ENCODE results near the gene BCAP29.

Gene BCAP29

DNA sequence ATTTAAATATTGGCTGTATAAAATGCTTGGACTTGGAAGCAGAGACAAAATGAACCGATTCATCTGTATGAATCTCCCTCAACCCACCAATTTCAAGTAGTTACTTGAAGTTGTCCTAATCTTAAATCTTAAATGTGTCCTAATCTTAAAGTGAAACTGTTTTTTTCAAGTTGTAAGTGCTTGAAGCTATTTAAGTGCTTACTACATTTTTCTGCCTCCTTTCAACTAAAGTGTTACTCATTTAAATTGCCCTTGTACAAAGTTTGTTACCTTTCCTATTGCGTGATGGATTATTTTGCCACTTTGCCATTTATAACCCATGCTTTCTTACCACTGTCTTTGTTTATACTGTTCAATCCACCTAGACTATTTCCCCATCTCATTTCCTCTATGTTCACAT is 2.8 kb downstream of the BCAP29 start:
- DNase-seq, result no peak

DNA sequence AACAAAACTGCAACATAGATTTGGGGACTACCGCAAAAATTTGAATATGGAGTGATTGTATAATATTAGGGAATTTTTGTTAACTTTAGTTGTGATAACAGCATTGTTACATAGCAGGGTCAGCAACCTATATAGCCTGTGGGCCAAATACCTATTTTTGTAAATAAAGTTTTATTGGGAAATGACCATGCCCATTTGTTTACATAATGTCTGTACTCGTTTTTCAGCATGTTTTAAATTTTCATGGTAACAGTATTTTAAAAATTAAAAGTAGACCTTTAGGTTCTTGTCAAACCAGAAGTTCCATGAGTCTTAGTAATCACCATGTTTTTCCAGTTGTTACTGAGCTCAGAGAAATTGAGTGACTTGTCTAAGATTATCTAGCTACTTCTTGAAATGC is 4.7 kb downstream of the BCAP29 start:
- no peak for DNase-seq

DNA sequence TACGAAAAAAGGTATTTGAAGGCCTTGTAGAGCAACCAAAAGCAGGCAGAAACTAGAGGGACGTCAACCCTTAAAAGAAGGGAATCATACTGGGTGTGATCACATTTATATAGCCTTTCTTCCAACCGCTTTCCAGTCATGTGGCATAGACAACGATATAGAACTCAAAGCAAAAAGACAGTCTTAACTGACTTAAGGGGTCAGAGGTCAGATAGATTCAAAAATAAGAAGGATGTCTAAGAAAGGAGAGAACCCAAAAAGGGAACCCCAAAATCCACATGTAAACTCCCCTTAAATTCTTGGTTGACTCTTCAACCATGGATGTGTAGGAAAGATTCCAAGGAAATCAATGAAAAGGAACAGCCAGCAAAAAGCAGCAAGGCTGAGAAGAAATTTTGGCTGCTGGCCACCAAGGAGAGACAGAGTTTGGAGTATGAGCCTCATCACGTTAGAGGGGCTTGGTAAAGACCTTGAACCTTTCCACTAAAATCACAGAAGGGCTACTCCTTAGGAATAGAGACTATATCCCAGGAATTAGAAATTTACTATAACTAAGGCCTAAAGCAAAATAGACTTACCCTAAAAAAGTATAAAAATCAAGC is 8.6 kb downstream of the BCAP29 start:
- no peak for DNase-seq

DNA sequence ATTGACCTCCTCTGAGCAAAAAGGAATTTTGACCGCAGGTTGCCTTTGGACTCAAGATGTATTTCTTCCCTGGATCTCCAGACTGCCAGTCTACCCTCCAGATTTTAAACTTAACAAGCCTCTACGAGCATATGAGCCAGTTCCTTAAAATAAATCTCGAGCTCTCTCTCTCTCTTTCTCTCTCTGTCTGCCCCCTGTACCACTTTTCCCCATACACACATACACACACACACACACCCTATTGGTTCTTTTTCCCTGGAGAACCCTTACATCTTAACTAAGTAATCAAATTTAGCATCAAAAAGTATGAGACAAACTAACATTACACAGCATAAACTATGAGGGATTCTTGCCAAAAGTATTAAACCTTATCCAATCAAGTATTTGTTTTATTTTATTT is 11.4 kb downstream of the BCAP29 start:
- no peak for DNase-seq

- no peak for DNase-seq
Measured at GRCh38 chr7:107592361-107593024, 12.4 kb downstream of the BCAP29 start.

DNA sequence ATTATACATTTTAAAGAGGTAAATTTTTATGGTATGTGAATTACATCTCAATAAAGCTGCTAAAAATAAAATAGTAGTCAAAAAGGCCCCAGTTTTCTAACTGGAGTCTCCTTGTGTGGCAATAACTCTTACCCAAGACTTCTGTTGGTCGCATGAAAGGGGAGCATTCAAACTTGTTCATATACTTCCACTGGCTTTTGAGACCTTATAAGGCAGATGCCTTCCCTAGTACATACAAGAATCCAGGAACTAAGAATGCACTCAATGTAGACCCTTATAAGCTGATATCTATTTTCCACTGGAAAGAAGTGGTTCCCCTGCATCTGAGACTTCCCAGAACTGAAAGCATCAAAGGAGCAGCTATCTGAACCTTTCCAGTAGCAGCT is 13.0 kb downstream of the BCAP29 start:
- no peak for DNase-seq

DNA sequence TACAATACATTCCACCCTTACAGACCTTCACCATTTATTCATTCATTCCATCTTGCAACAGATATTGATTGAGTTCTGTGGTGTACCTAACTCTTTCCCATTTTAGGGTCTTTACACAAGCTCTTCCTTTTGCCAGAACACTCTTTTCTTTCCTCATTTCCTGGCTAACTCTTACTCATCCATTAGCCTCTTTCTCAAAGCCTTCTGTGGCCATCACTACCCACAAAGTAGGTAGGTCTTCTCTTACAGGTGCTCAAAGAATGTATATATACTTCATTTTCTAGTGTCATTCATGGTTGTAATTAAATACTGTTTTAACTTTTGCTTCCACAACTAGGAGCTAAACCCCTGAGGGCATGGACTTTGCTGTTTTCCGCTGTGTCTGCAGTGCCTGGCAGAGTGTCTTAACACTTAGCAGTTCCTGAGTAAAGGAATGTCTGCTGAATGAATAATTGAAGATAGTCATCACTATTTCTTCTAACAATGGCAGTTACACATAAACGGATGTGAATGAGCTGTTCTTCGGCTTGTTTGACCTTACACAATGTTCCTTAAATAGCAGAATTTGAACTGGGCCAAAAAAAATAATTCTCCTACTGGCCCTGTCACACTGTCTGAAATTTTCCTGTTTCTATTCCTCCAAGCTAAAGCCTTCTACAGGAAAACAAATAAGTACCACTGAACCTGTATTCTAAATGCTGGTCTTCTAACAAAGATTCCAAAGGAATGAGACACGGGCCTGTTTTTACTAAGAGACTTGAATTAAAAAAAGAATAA is 15.1 kb downstream of the BCAP29 start:
- no peak for DNase-seq

DNA sequence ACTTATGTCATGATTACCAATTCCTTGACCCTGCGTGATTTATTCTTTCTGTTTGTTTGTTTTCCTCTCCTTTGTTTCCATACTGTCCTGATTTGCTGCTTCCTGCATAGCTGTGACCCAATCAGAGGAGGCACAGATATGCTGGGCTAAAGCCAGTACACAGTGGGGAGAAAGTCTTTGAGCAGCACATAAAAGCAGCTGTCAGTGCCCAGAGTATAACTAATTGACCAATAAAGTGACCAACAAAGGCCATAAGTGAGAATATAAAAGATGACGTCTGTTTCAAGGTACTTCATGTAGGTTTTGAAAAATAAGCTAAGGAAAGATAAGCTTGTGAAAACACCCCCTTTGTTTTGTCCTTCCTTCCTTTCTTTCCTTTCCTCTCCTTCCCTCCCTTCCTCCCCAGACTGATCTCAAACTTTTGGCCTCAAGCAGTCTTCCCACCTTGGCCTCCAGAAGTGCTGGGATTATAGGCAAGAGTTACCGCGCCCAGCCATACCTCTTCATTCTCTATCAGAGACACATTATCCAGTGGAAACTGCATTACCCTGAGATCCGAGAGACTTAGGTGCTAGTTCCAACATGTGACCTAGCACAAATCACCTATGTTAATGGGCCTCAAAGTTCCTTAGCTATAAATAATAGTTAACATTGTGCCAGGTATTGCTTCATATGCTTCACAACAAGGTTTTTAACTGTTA is 17.0 kb downstream of the BCAP29 start:
- peak in 1 of 3 experiments; percentile 35 for DNase-seq

- no peak for DNase-seq
Measured at GRCh38 chr7:107597582-107597916, 17.5 kb downstream of the BCAP29 start.

DNA sequence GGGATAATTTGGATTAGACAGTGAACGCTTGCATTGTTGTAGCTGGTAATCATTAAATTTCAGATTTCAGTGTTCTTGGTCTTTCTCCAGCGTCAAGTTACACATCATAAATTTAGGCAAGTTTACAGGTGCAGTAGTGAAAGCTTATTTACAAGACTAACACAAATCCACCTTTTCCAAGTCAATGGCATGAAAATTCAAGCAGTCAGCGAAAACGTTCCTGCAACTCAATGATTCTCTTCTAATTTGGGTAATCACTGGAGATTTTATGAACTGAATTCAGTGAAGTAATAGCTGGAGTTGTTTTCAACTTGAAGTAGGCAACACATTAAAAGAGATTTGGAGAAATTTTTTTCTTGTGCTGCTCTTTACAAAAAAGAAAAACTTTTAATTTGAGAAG is 17.9 kb downstream of the BCAP29 start:
- no peak for DNase-seq

DNA sequence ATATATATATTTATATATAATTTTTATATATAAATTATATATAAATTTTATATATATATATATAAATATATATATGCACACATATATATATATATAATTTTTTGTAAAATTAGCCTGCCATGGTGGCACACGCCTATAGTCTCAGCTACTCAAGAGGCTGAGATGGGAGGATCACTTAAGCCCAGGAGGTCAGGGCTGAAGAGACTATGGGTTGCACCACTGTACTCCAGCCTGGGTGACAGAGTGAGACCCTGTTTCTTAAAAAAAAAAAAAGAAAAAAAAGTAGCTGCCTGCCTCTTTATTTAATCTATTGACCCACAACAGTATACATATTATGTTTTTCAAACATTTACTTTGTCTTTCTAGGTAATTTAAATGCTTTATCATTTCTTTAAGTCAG is 19.2 kb downstream of the BCAP29 start:
- DNase-seq, result no peak

GRCh38 chr7:107600816-107601215 is 20.8 kb downstream of the BCAP29 start:
- no peak for DNase-seq

DNA sequence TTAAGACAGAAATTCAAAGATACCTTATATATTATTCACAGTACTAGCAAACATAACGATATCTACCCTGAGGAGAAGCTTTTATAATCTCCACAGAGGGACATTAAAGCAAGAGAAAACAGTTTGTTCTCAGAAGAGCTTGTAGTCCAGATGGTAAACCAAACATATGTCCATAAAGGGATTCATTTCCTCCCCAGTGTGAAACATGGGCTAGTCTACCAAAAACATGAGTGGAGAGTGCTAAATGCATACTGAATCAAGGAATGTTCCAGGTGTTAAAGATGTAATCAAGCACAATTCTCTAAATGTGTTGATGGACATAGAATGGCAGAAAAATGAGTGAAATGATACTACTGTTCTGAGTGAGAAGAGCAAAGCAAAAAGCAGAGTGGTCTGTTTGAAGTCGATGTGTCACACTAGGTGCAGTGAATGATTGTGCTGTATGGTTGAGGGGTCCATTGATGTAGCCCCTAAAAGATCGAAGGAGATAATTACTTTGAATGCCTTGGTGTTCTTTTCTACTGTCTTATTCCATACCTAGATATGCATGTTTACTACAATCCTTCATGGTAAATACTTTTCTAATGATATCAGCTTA is 25.3 kb downstream of the BCAP29 start:
- no peak for DNase-seq

DNA sequence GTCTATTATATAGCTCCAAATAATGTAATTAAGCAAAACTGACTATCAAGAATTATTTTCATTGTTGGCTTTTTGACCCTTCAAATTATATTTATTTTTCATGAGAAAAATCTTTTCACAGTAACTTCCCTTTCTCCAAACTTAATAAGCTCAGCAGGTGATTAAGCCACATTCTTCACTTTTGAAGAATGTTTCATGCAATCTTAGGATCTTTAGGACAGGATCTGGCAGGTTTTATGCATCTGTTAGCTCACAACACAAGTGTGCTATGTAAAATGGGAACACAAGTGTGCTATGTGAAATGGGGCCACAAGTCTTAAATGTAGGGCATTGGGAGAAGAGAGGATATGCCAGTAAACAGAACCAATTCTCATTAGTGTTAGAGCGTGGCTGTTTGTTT is 26.3 kb downstream of the BCAP29 start:
- DNase-seq, result no peak

- no peak for DNase-seq
Measured at GRCh38 chr7:107609811-107610261, 29.8 kb downstream of the BCAP29 start.

DNA sequence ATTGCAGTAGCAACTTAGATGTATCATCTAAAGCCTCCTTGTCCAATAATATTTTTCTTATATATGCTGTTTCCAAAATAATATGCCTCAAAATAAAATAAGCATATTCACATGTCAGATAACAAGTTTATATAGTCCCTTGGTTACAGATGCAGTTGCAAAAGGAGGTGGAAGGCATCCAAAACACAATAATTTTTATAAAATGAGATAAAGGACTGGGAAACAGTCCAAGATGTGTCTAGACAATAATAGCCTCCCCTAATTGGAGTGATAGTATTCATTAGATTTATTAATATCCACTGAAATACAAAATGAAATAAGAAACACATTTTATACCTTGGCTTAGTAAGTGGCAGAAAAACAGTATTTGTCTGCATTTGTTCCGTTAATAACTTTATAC is 30.3 kb downstream of the BCAP29 start:
- no peak for DNase-seq

DNA sequence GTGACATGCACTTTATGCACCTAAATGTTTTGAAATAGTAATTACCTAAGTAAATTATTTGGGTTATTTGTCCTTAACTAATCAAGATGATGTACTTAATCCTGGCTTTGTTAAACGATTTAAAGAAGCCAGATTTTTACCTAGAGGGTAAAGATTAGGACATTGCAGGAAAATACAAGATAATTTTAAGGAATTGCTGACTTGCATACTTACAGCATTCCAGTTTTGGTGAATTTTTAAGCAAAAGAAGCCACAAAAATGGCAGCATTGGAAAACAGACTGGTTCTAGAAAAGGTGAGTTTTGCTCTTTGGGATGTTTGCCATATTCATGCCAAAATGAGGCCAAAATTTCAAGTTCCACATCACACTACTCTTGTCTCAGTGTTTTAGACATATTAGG is 33.4 kb downstream of the BCAP29 start:
- DNase-seq, result no peak

GRCh38 chr7:107613948-107614347 is 33.9 kb downstream of the BCAP29 start:
- no peak for DNase-seq

DNA sequence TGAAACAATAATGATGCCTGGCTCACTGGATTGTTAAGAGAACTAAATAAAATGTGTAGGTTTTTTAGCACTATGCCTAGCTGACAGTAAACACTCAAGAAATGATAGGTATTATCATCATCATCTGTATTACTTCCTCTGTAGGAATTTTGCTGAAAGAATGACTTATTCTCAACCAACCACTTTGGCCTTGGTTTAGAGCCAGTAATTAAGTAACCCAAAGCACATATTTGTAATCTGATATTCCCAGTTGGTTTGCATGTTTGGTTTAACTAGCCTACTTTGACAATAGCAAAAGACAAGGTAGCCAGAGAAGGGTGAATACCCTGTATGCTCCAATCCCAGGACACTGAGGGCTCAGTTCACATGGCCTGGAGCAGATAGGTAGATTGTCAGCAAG is 34.4 kb downstream of the BCAP29 start:
- DNase-seq, result no peak

DNA sequence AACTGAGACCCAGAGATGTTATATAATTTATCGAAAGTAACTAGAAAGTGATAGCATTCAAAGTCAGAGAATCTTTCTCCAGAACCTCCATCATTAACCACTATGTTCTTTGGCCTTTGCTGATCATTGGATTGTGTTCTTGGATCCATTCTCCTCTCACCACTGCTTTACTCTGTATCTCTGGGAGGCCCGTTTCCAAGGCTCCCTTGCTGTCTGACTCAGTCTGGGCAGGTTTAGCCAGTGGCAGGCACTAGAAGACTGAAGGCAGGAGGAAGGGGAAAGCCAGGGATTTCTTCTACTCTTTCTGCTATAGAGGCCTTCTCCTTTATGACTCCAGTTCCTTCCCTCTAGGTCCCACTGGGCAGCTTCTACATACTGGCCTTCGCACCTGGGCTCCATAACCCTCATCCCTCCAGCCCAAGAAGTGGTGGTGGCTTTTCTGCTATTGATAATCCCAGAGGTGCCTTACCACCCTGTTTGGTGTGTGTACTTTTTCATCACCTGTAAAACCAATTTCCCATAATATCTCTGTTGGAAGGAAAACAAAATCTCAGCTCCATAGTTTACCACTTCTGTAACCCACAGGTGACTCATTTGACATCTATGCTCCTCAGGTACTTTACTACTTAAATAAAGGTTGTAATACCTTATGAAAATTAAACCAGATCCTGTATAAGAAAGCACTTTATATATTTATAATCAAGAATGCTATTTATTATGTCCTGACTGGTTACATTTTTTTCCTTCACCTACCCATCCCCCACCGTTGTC is 36.0 kb downstream of the BCAP29 start:
- DNase-seq, result no peak

DNA sequence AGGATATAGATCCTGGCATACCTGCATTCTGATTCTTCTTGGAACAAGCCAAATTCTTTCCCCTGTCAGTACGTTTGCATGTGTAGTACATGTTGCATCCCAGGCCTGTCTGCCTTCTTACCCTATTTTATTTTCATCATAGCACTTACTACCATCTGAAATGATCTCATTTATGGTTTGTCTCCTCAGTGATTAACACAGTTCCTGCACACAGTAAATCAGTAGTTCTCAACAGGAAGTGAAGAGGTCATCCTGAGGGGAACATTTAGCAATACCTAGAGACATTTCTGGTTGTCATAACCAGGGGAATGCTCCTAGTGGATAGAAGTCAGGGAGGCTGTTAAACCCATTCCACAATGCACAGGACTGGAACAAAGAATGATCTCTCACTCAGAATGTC is 42.4 kb downstream of the BCAP29 start:
- no peak for DNase-seq

DNA sequence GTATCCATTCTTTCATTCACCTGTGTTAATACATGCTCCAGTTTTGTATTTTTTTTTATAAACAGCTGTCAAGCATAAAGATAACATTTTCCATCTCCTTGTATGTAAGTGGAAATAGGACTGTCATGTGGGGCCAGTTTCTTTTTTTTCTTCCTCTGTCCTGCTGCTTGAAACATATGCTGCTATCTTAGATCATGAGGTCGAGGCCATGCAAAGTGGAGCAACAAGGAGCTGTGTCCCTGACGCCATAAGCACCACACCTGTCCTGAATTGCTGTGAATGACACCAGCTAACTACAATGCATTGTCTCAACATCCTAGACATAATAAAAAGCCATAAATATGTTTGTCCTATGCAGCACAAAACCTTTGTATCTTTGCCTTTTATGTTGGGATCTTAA is 42.8 kb downstream of the BCAP29 start:
- DNase-seq, result no peak

DNA sequence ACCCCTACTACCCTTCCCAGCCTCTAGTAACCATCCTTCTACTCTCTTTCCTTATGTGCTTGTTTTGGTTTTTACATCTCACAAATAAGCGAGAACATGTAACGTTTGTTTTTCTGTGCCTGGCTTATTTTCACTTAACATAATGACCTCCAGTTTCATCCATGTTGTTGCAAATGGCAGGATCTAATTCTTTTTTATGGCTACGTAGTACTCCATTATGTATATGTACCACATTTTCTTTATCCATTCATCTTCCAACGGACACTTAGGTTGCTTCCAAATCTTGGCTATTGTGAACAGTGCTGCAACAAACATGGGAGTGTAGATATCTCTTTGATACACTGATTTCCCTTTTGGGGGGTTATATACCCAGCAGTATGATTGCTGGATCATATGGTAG is 47.0 kb downstream of the BCAP29 start:
- no peak for DNase-seq
